ENCODE data around the gene FXYD2. TPM values are rescaled to one million over a fixed set of nuclear protein-coding genes. Genes with fewer than 3 reads are reported as not detected.

The FXYD2 gene
- total RNA-seq, 1 donor from 2014 or later, result 2.7 TPM

GRCh38 chr11:117839380-117839881 lies 14.9 kb upstream of the FXYD2 start:
- intact Hi-C loops (cut with DNase I), result no loop called here
- ATAC-seq (no peak), DNase-seq (ENCODE audit: missing footprints) (no peak)

GRCh38 chr11:117838901-117839300 lies 14.4 kb upstream of the FXYD2 start:
- ATAC-seq (no peak), DNase-seq (ENCODE audit: missing footprints) (peak; percentile 7)
- intact Hi-C loops (cut with DNase I), result no loop called here

- intact Hi-C loops (cut with DNase I), result no loop called here
- ATAC-seq (no peak), DNase-seq (ENCODE audit: missing footprints) (peak; percentile 50)
These were observed 13.2 kb upstream of the FXYD2 start for GRCh38 chr11:117837791-117838190.

- no peak for ATAC-seq
- DNase-seq (ENCODE audit: missing footprints), result peak; percentile 39
- intact Hi-C loops (cut with DNase I), result no loop called here
These were observed 12.7 kb upstream of the FXYD2 start for GRCh38 chr11:117837070-117837776.

- peak; percentile 20 for DNase-seq (ENCODE audit: missing footprints)
- ATAC-seq, result no peak
- intact Hi-C loops (cut with DNase I), result no loop called here
These were observed 11.8 kb upstream of the FXYD2 start for GRCh38 chr11:117836077-117836960.

- DNase-seq (ENCODE audit: missing footprints) (no peak), ATAC-seq (no peak)
- intact Hi-C loops (cut with DNase I), result no loop called here
These were observed 11.0 kb upstream of the FXYD2 start for GRCh38 chr11:117835576-117835975.

- intact Hi-C loops (cut with DNase I), result no loop called here
- ATAC-seq (no peak), DNase-seq (ENCODE audit: missing footprints) (no peak)
These were observed 10.4 kb upstream of the FXYD2 start for GRCh38 chr11:117834838-117835443.

- intact Hi-C loops (cut with DNase I), result no loop called here
- DNase-seq (ENCODE audit: missing footprints), result no peak
These were observed 9.7 kb upstream of the FXYD2 start for GRCh38 chr11:117834068-117834810.

GRCh38 chr11:117833401-117833891 lies 8.9 kb upstream of the FXYD2 start:
- intact Hi-C loops (cut with DNase I), result no loop called here
- ATAC-seq (peak; percentile 15), DNase-seq (ENCODE audit: missing footprints) (no peak)

More at GRCh38 chr11:117834068-117834810, 9.7 kb upstream of the FXYD2 start:
- ATAC-seq, result no peak

GRCh38 chr11:117832511-117832910 lies 8.0 kb upstream of the FXYD2 start:
- DNase-seq (ENCODE audit: missing footprints), result no peak
- ATAC-seq, result no peak
- intact Hi-C loops (cut with DNase I), result no loop called here

GRCh38 chr11:117831661-117832415 lies 7.3 kb upstream of the FXYD2 start:
- intact Hi-C loops (cut with DNase I), result no loop called here
- ATAC-seq (no peak), DNase-seq (ENCODE audit: missing footprints) (no peak)

- ATAC-seq (no peak), DNase-seq (ENCODE audit: missing footprints) (no peak)
- intact Hi-C loops (cut with DNase I), result no loop called here
These were observed 6.3 kb upstream of the FXYD2 start for GRCh38 chr11:117830674-117831351.

GRCh38 chr11:117830072-117830471 lies 5.5 kb upstream of the FXYD2 start:
- DNase-seq (ENCODE audit: missing footprints), result no peak
- no peak for ATAC-seq
- intact Hi-C loops (cut with DNase I), result no loop called here

- no peak for DNase-seq (ENCODE audit: missing footprints)
- intact Hi-C loops (cut with DNase I), result no loop called here
- no peak for ATAC-seq
These were observed 4.8 kb upstream of the FXYD2 start for GRCh38 chr11:117829369-117829725.

- intact Hi-C loops (cut with DNase I), result no loop called here
- ATAC-seq (peak; percentile 35), DNase-seq (ENCODE audit: missing footprints) (peak; percentile 81)
These were observed 4.2 kb upstream of the FXYD2 start for GRCh38 chr11:117828611-117829368.

- no peak for ATAC-seq
- intact Hi-C loops (cut with DNase I), result no loop called here
- DNase-seq (ENCODE audit: missing footprints), result no peak
These were observed 3.3 kb upstream of the FXYD2 start for GRCh38 chr11:117827521-117828511.
